IPS DF 4.7 (cell line): ENCODE results near the gene CYP4F22.
"Not testable (repeated sequence)": the region's sequence is repeated elsewhere in the genome, so short reads cannot be mapped to it uniquely, and the experiment has no call there.

ENCODE experiments used
- DNase-seq: peaks from one replicate; pipeline ENCODE4 v3.0.0-alpha.2; 2013; ENCODE audit warnings: low spot score; ENCODE audit errors: extremely low read depth

CYP4F22 gene

DNA sequence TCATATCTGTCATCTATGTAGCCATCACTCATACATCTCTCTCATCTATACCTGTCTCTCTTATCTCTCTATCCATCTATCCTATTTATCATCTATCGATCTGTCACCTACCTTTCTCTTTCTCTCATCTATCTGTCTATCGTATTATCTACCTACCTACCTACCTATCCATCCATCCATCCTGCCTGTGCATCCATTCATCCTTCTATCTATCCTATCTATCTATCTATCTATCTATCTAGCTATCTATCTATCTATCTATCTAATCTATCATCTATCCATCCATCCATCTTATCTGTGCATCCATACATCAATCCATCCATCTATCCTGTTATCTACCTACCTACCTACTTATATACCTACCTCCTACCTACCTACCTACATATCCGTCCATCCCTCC, 62.1 kb downstream of the CYP4F22 start:
- DNase-seq, result no peak

GRCh38 chr19:15575406-15575805, 67.1 kb downstream of the CYP4F22 start:
- DNase-seq, result no peak

- no peak for DNase-seq
Observed at GRCh38 chr19:15576526-15577156, 68.3 kb downstream of the CYP4F22 start.

DNA sequence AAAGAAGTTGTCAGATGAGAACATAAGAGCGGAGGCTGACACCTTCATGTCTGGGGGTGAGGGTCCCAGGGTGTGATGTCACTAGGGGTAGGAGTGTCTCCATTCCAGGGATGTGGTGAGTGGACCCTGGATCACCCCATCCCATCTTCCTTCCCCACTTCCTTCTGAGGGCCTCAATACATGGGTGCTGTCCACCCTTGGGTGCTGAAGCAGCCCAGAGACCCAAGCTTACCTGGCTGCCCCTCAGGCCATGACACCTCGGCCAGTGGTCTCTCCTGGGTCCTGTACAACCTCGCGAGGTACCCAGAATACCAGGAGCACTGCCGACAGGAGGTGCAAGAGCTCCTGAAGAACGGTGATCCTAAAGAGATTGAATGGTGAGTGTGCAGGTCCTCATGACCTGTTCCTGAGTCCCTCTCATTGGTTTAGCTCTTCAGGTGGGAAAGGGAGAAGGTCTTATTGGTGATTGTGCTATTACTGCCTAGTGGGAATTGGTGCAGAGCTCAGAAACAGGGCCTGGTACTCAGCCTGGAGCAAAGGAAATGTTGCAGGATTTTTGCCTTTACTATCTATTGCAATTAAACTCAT, 69.0 kb downstream of the CYP4F22 start:
- no peak for DNase-seq

GRCh38 chr19:15583346-15583745, 75.0 kb downstream of the CYP4F22 start:
- DNase-seq, result no peak

GRCh38 chr19:15584095-15584494, 75.8 kb downstream of the CYP4F22 start:
- DNase-seq, result no peak

GRCh38 chr19:15584541-15585115, 76.3 kb downstream of the CYP4F22 start:
- no peak for DNase-seq

DNA sequence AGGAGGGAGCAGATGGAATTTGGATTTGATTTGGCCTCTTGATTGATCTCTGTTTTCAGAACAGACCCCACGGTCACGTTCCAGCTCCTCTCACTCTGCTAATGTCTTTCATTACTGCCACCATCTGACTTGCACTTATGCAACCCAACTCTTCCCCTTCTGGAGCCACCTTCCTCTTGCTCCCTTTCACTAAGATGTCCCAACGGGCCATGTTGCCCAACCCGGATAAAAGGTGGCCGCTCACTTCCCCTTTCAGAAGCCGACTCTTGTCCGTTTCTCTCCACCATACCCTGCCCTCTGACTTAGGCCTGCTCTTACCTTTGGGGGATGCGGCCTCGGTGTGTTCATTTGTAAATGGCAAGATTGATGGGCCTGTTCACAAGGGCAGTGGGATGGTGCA, 79.3 kb downstream of the CYP4F22 start:
- DNase-seq, result no peak

DNA sequence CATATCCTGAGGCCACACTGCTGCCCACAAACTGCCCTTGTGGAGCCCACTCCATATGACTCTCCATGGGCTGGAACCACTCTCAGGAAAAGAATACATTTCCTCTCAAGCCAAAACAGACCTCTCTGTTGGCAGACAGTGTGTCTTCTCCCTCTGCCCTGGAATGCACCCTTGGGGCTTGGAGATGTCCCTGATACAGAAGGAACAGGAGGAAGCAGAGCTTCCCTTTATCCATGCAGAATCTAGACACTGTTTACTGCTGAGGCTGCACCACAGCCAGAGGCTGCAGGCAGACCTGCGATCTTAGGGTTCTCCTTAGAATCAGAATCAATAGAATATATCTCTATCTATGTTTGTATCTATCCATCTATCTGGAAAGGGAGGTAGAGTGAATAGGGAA, 79.9 kb downstream of the CYP4F22 start:
- no peak for DNase-seq

DNA sequence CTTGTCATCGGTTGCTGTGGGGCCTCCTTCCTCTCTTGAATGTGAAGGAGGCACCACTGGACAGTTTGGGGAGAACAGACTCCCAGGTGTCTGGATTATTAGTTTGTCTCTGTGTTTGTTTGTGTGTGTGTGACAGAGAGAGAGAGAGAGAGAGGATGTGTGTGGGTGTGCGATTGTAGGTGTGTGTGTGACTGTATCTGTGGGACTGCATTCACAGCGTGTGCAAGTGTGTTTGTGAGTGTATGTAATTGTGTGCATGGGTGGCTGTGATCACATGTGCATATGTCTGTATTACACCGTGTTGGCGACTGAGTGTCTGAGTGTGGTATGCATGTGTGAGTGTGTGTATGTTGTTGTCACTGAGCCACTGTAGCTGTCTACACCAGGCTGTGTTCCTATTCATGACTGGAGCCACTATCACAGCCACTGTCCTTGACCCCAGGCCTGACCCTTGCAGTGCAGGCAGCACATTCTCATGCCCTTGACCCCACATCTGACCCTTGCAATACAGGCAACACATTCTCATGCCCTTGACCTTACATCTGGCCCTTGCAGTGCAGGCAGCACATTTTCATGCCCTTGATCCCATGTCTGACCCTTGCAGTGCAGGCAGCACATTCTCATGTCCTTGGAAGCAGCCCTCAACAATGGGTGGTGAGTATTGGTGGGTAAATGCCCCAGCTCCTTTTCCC, 81.6 kb downstream of the CYP4F22 start:
- DNase-seq, result no peak

- no peak for DNase-seq
Observed at GRCh38 chr19:15591796-15592195, 83.5 kb downstream of the CYP4F22 start.

DNA sequence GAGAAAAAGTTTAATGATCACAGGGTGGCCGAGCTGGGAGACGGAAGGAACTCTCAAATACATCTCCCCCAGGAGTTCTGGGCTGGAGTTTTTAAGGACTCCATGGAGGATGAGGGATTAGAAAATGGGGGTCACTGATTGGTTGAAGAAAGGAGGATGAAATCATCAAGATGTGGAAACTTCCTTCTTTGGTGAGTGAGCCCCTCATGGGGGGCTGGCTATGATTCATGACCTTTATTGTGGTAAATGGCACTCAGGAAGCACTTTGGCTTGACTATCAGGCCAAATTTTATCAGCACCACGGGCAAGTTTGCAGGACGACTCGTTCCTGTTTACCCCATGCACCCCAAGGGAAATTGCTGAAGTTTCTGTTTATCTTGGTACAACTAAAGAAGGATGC, 84.2 kb downstream of the CYP4F22 start:
- DNase-seq, result not testable (repeated sequence)

DNA sequence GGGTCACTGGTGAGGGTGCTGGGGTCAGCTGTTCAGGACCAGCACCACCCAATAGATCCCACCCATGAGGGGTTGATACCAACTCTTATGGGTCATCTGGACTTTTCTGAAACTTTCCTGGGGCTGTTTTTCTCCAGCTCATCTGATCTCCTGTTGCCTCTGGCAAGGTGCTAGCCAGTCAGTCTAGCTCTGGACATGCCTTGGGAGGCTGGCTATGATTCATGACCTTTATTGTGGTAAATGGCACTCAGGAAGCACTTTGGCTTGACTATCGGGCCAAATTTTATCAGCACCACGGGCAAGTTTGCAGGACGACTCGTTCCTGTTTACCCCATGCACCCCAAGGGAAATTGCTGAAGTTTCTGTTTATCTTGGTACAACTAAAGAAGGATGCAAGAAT, 85.4 kb downstream of the CYP4F22 start:
- DNase-seq, result not testable (repeated sequence)

- no peak for DNase-seq
Observed at GRCh38 chr19:15595069-15595468, 86.7 kb downstream of the CYP4F22 start.
